ENCODE data around the gene IKZF5. TPM values are rescaled to one million over a fixed set of nuclear protein-coding genes. Genes with fewer than 3 reads are reported as not detected.
A peak's percentile ranks its signal among the peaks of the same experiment; 100 is the strongest.

IKZF5 gene
- polyA plus RNA-seq, 4 donors, result 5.1 to 17.3 (median 12.0) TPM

GRCh38 chr10:122981066-122981464, 27.5 kb downstream of the IKZF5 start:
- Histone ChIP-seq H3K9me3 (ENCODE audit: control insufficient read depth in 2 of 2, insufficient read depth in 1 of 2, low read depth in 1 of 2, low read length in 1 of 2) (no peaks in the 10 kb centered on the region), H3K27ac (ENCODE audit: low read depth in 1 of 3, low read length in 2 of 3) (peak overlapping the region in 1 of 3 donors; percentile 47), H3K27me3 (ENCODE audit: control insufficient read depth in 3 of 3, insufficient read depth in 3 of 3, low read length in 3 of 3) (no peaks in the 10 kb centered on the region), H3K4me3 (ENCODE audit: low read depth in 1 of 3, low read length in 3 of 3) (peak overlapping the region in 1 of 3 donors; percentile 70), H3K4me1 (ENCODE audit: control insufficient read depth in 3 of 3, insufficient read depth in 2 of 3, low read depth in 1 of 3, low read length in 2 of 3) (peaks cover 0 to 10% (median 0%) of the 10 kb centered on the region in 3 donors), H3K36me3 (ENCODE audit: control insufficient read depth in 3 of 3, insufficient read depth in 2 of 3, low read depth in 1 of 3, low read length in 3 of 3) (peaks cover 0 to 5% (median 2%) of the 10 kb centered on the region in 3 donors)
- 22 to 31% (median 30%) methylated on average over 4 of the region's 4 CpGs for WGBS, 3 donors
- peak in 1 of 2 donors; percentile 21 for DNase-seq
- FAIRE-seq, result no peak

- Histone ChIP-seq H3K4me3 (ENCODE audit: low read depth in 1 of 3, low read length in 3 of 3) (peak within 1 kb of the TSS; percentile 65 to 70 (median 69)), H3K36me3 (ENCODE audit: control insufficient read depth in 3 of 3, insufficient read depth in 2 of 3, low read depth in 1 of 3, low read length in 3 of 3) (peaks cover 0 to 5% (median 2%) of the 10 kb centered on the region in 3 donors), H3K27ac (ENCODE audit: low read depth in 1 of 3, low read length in 2 of 3) (peak within 1 kb of the TSS; percentile 94 to 99 (median 94)), H3K9me3 (ENCODE audit: control insufficient read depth in 2 of 2, insufficient read depth in 1 of 2, low read depth in 1 of 2, low read length in 1 of 2) (no peaks in the 10 kb centered on the region), H3K27me3 (ENCODE audit: control insufficient read depth in 3 of 3, insufficient read depth in 3 of 3, low read length in 3 of 3) (no peaks in the 10 kb centered on the region), H3K4me1 (ENCODE audit: control insufficient read depth in 3 of 3, insufficient read depth in 2 of 3, low read depth in 1 of 3, low read length in 2 of 3) (peaks cover 0 to 10% (median 0%) of the 10 kb centered on the region in 3 donors)
- DNase-seq, result peak; percentile 90 to 98
- no peak for FAIRE-seq
- 1% methylated on average over 67 to 73 of the region's 73 CpGs for WGBS, 3 donors
Observed at GRCh38 chr10:122980209-122981065, 28.2 kb downstream of the IKZF5 start, which contains the start of gene PSTK. Gene PSTK (plus strand): TSS chr10:122980401. CDS start chr10:122980480, 79 bp downstream.

- Histone ChIP-seq H3K4me1 (ENCODE audit: control insufficient read depth in 3 of 3, insufficient read depth in 2 of 3, low read depth in 1 of 3, low read length in 2 of 3) (peaks cover 0 to under 1% (median 0%) of the 10 kb centered on the region in 3 donors), H3K4me3 (ENCODE audit: low read depth in 1 of 3, low read length in 3 of 3) (no peak overlapping the region), H3K27ac (ENCODE audit: low read depth in 1 of 3, low read length in 2 of 3) (no peak overlapping the region), H3K36me3 (ENCODE audit: control insufficient read depth in 3 of 3, insufficient read depth in 2 of 3, low read depth in 1 of 3, low read length in 3 of 3) (no peaks in the 10 kb centered on the region), H3K27me3 (ENCODE audit: control insufficient read depth in 3 of 3, insufficient read depth in 3 of 3, low read length in 3 of 3) (peaks cover 0 to 5% (median 0%) of the 10 kb centered on the region in 3 donors), H3K9me3 (ENCODE audit: control insufficient read depth in 2 of 2, insufficient read depth in 1 of 2, low read depth in 1 of 2, low read length in 1 of 2) (no peaks in the 10 kb centered on the region)
- FAIRE-seq (no peak), DNase-seq (no peak)
- WGBS, 3 donors, result 77 to 84% (median 82%) methylated on average over 3 of the region's 3 CpGs
Observed at GRCh38 chr10:122974543-122975064, 34.0 kb downstream of the IKZF5 start.

DNA sequence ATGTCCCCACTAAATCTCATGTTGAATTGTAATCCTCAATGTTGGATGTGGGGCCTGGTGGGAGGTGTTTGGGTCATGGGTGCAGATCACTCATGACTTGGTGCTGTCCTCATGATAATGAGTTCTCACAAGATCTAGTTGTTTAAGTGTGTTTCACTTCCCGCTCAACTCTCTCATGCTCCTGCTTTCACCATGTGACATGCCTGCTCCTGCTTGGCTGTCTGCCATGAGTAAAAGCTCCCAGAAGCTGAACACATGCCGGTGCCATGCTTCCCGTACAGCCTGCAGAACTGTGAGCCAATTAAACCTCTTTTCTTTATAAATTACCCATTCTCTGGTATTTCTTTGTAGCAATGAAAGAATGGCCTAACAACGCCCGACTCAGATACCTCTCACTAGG, 34.6 kb downstream of the IKZF5 start:
- H3K4me3 ChIP-seq (ENCODE audit: low read depth in 1 of 3, low read length in 3 of 3), result no peak overlapping the region
- no peaks in the 10 kb centered on the region for H3K36me3 ChIP-seq (ENCODE audit: control insufficient read depth in 3 of 3, insufficient read depth in 2 of 3, low read depth in 1 of 3, low read length in 3 of 3)
- whole genome bisulfite sequencing, 3 donors, result 50 to 61% (median 56%) methylated on average over 5 of the region's 5 CpGs
- peaks cover 0 to 5% (median 0%) of the 10 kb centered on the region in 3 donors for H3K27me3 ChIP-seq (ENCODE audit: control insufficient read depth in 3 of 3, insufficient read depth in 3 of 3, low read length in 3 of 3)
- FAIRE-seq (no peak), DNase-seq (no peak)
- no peak overlapping the region for H3K27ac ChIP-seq (ENCODE audit: low read depth in 1 of 3, low read length in 2 of 3)
- H3K4me1 ChIP-seq (ENCODE audit: control insufficient read depth in 3 of 3, insufficient read depth in 2 of 3, low read depth in 1 of 3, low read length in 2 of 3), result no peaks in the 10 kb centered on the region
- H3K9me3 ChIP-seq (ENCODE audit: control insufficient read depth in 2 of 2, insufficient read depth in 1 of 2, low read depth in 1 of 2, low read length in 1 of 2), result no peaks in the 10 kb centered on the region

DNA sequence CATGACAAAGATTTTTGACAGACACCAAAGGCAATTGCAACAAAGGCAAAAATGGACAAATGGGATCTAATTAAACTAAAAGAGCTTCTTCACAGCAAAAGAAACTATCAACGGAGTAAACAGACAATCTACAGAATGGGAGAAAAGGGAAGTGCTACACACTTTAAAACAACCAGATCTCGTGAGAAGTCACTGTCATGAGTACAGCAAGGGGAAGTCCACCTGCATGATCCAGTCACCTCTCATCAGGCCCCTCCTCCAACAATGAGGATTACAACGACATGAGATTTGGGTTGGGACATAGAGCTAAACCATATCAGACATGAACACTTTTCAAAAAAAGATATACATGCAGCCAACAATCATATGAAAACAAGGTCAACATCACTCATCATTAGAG, 39.9 kb downstream of the IKZF5 start:
- no peak overlapping the region for H3K27ac ChIP-seq (ENCODE audit: low read depth in 1 of 3, low read length in 2 of 3)
- FAIRE-seq, result no peak
- WGBS, 3 donors, result 72 to 83% (median 75%) methylated on average over 3 of the region's 3 CpGs
- no peak for DNase-seq
- H3K36me3 ChIP-seq (ENCODE audit: control insufficient read depth in 3 of 3, insufficient read depth in 2 of 3, low read depth in 1 of 3, low read length in 3 of 3), result no peaks in the 10 kb centered on the region
- no peaks in the 10 kb centered on the region for H3K4me1 ChIP-seq (ENCODE audit: control insufficient read depth in 3 of 3, insufficient read depth in 2 of 3, low read depth in 1 of 3, low read length in 2 of 3)
- H3K27me3 ChIP-seq (ENCODE audit: control insufficient read depth in 3 of 3, insufficient read depth in 3 of 3, low read length in 3 of 3), result no peaks in the 10 kb centered on the region
- H3K9me3 ChIP-seq (ENCODE audit: control insufficient read depth in 2 of 2, insufficient read depth in 1 of 2, low read depth in 1 of 2, low read length in 1 of 2), result peaks cover 2 to 12% of the 10 kb centered on the region in 2 donors
- H3K4me3 ChIP-seq (ENCODE audit: low read depth in 1 of 3, low read length in 3 of 3), result no peak overlapping the region

DNA sequence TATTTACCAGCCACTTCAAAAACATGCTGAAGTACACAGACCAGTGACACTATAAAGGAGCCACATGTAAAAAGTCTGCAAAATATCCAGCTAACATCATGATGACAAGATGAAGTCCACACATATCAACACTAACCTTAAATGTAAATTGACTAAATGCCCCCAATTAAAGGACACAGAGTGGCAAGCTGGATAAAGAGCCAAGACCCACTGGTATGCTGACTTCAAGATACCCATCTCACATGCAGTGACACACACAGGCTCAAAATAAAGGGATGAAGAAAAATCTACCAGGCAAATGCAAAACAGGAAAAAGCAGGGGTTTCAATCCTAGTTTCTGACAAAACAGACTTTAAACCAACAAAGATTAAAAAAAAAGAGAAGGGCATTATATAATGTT, 41.7 kb downstream of the IKZF5 start:
- Histone ChIP-seq H3K9me3 (ENCODE audit: control insufficient read depth in 2 of 2, insufficient read depth in 1 of 2, low read depth in 1 of 2, low read length in 1 of 2) (peaks cover 2 to 19% of the 10 kb centered on the region in 2 donors), H3K4me1 (ENCODE audit: control insufficient read depth in 3 of 3, insufficient read depth in 2 of 3, low read depth in 1 of 3, low read length in 2 of 3) (no peaks in the 10 kb centered on the region), H3K27ac (ENCODE audit: low read depth in 1 of 3, low read length in 2 of 3) (no peak overlapping the region), H3K27me3 (ENCODE audit: control insufficient read depth in 3 of 3, insufficient read depth in 3 of 3, low read length in 3 of 3) (peaks cover 0 to 2% (median 0%) of the 10 kb centered on the region in 3 donors), H3K36me3 (ENCODE audit: control insufficient read depth in 3 of 3, insufficient read depth in 2 of 3, low read depth in 1 of 3, low read length in 3 of 3) (no peaks in the 10 kb centered on the region), H3K4me3 (ENCODE audit: low read depth in 1 of 3, low read length in 3 of 3) (no peak overlapping the region)
- FAIRE-seq (no peak), DNase-seq (no peak)

GRCh38 chr10:122962405-122962804, 46.2 kb downstream of the IKZF5 start:
- peak in 1 of 2 donors; percentile 55 for DNase-seq
- H3K36me3 ChIP-seq (ENCODE audit: control insufficient read depth in 3 of 3, insufficient read depth in 2 of 3, low read depth in 1 of 3, low read length in 3 of 3), result no peaks in the 10 kb centered on the region
- FAIRE-seq, result no peak
- no peaks in the 10 kb centered on the region for H3K4me1 ChIP-seq (ENCODE audit: control insufficient read depth in 3 of 3, insufficient read depth in 2 of 3, low read depth in 1 of 3, low read length in 2 of 3)
- peaks cover 0 to 2% (median 0%) of the 10 kb centered on the region in 3 donors for H3K27me3 ChIP-seq (ENCODE audit: control insufficient read depth in 3 of 3, insufficient read depth in 3 of 3, low read length in 3 of 3)
- WGBS, 3 donors, result 39 to 48% (median 48%) methylated on average over 3 of the region's 3 CpGs
- H3K27ac ChIP-seq (ENCODE audit: low read depth in 1 of 3, low read length in 2 of 3), result no peak overlapping the region
- peaks cover 2 to 19% of the 10 kb centered on the region in 2 donors for H3K9me3 ChIP-seq (ENCODE audit: control insufficient read depth in 2 of 2, insufficient read depth in 1 of 2, low read depth in 1 of 2, low read length in 1 of 2)
- H3K4me3 ChIP-seq (ENCODE audit: low read depth in 1 of 3, low read length in 3 of 3), result no peak overlapping the region

DNA sequence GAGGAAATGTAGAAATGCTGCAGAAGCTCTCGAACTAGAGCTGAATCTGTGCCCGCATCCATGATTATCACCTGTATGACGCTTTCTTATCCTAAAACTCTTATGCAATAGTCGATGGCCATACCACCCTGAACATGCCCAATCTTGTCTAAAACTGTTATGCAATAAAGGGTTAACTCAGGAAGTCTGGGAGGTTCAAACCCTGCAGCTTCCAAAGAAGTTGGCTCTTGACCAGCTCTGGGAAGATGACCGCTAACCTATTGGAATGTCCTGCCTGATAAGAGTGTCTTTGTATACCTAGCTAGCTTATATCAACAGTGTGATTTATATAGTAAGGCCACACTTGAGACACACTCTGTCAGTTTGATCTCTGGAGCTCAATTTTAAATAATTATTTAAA, 51.1 kb downstream of the IKZF5 start:
- no peaks in the 10 kb centered on the region for H3K36me3 ChIP-seq (ENCODE audit: control insufficient read depth in 3 of 3, insufficient read depth in 2 of 3, low read depth in 1 of 3, low read length in 3 of 3)
- H3K27me3 ChIP-seq (ENCODE audit: control insufficient read depth in 3 of 3, insufficient read depth in 3 of 3, low read length in 3 of 3), result peaks cover 0 to 6% (median under 1%) of the 10 kb centered on the region in 3 donors
- H3K4me3 ChIP-seq (ENCODE audit: low read depth in 1 of 3, low read length in 3 of 3), result no peak overlapping the region
- H3K4me1 ChIP-seq (ENCODE audit: control insufficient read depth in 3 of 3, insufficient read depth in 2 of 3, low read depth in 1 of 3, low read length in 2 of 3), result peaks cover 0 to 8% (median 3%) of the 10 kb centered on the region in 3 donors
- no peak for FAIRE-seq
- H3K27ac ChIP-seq (ENCODE audit: low read depth in 1 of 3, low read length in 2 of 3), result no peak overlapping the region
- 76 to 83% (median 77%) methylated on average over 5 of the region's 5 CpGs for WGBS, 3 donors
- DNase-seq, result peak in 1 of 2 donors; percentile 7
- H3K9me3 ChIP-seq (ENCODE audit: control insufficient read depth in 2 of 2, insufficient read depth in 1 of 2, low read depth in 1 of 2, low read length in 1 of 2), result peaks cover 0 to 8% of the 10 kb centered on the region in 2 donors

All from small intestine (tissue), 7 donors.